Epithelial cell of esophagus (primary cell): ENCODE data around the gene ITPRIPL1.
A peak's percentile ranks its signal among the peaks of the same experiment; 100 is the strongest.

Source experiments
- DNase-seq: peaks from one replicate; pipeline ENCODE4 v3.0.0; 2010; ENCODE audit warnings: low read depth
- H3K4me3 ChIP-seq: 2 replicates; pipeline ENCODE4 v1.5.1; 2011; ENCODE audit warnings: mild to moderate bottlenecking, low read length, control low read depth
- CTCF ChIP-seq: IDR thresholded peaks from 2 replicates; pipeline ENCODE4 v1.5.1; 2011; ENCODE audit warnings: low read depth, mild to moderate bottlenecking, low read length, control low read depth, inconsistent platforms; ENCODE audit not compliant: insufficient read depth; ENCODE audit errors: missing control alignments

Gene ITPRIPL1

DNA sequence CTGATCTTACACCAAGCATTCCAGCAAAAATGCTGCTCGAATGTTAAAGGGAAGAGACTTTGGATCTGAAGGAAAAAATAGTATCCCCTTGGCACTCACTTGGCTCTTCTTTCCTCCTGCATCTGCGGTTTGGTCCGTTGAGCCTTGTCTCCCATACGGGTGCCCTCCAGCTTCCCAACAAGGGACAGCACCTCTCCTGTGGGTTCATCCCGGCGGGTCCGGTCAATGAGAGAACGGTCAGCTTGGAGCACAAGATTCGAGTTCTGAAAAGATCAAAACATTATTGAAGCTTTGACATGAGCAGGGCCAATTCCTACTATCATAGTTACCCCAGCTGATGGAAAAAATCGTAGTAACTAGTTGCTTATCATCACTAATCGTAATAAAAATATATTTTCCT is 20.5 kb upstream of the ITPRIPL1 start:
- H3K4me3 ChIP-seq = peak overlapping the region; percentile 100
- no peak for DNase-seq
- TF ChIP-seq CTCF = no peak

DNA sequence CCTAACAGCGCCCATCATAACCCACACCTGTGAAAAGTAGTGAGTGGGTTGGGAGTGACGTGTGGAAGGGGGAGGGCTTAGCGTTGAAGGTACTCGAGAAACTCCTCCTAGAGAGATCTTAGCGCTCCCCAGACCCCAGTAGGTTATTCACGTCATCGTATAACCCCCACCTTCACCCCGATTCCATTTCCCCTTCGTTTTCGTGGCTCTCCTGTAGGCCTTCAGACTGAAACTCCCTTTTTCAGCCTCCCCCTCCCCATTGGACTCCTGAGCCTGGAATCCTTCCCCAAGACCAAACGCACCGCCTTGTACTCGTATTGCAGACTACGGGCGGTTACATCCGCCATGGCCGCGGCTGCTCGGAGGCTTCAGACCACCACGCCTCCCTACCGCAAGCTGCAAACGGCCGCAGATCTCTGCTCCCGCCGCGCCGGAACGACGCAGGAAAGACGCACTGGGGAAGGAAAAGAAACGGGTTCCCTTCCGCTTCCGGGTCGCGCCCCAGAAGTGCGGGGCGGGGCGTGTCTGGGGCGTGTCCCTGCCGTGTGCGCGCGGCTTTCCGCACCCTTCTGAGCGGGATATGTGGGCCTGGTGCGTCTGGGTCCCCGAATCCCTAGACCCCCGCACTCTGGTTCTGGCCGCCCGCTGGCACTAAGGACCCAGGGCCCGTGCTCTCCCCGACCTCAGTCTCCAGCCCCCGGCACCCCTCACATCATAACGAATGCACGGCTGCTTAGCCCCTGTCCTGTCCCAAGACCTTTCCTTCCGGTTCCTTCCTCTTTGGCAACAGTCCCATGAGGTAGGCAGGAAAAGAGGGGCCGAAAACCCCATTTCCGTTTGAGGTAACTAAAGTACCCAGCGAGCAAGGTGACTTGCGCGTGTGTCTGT is 19.8 kb upstream of the ITPRIPL1 start, which contains the start of gene SNRNP200:
SNRNP200 (minus strand) TSS at position 456 of the 888 bp plus-strand sequence; CDS start at position 347, 109 bp downstream.
- no peak for TF ChIP-seq CTCF
- peak; percentile 87 for DNase-seq

DNA sequence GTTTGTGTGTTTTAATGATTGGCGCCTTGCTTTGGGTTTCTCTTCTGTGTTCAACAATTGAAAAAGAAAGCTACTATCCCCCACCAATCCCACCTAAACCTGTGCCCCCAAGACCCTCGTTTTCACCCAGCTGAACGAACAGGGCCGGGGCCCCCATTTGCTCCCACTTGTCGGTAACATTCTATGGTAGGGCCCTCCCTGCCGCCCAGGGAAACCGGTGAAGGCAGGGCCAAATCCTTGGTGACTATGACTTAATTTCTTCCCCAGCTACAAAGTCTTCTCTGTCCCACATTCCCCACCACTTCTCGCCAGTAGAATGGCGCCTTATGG is 19.2 kb upstream of the ITPRIPL1 start:
- no peak for DNase-seq
- TF ChIP-seq CTCF = no peak
- H3K4me3 ChIP-seq = peak overlapping the region; percentile 100

More for the DNA sequence above, 19.8 kb upstream of the ITPRIPL1 start, which contains the start of gene SNRNP200:
- H3K4me3 ChIP-seq = peak within 1 kb of the TSS; percentile 100

- no peak for DNase-seq
- TF ChIP-seq CTCF = no peak
- H3K4me3 ChIP-seq = peak overlapping the region; percentile 100
Observed at GRCh38 chr2:96306370-96306769, 18.7 kb upstream of the ITPRIPL1 start.

GRCh38 chr2:96308248-96308647 is 16.9 kb upstream of the ITPRIPL1 start:
- no peak overlapping the region for H3K4me3 ChIP-seq
- TF ChIP-seq CTCF = no peak
- DNase-seq = no peak

DNA sequence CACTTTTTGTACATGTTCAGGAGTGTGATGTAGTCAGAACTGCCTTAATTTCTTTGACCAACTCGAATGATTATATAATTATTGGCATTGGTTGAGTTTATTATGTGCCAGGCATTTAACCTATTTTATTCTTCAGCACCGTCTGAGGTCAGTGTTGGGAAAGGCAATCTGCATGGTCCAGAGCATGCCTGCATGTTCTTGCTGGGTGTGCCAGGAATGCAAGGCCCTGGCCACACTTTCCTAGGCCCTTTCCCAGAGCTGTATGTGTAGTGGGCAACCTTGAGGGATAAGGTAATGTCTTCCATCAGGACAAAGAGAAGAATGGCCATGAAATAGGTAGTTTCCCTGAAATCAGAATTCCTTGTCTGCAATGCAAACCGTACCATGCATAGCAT is 10.1 kb upstream of the ITPRIPL1 start:
- no peak for DNase-seq
- no peak overlapping the region for H3K4me3 ChIP-seq
- TF ChIP-seq CTCF = no peak
